HEK293 (cell line): Measurements from ENCODE around the gene ZNF423.

Experiments
- CTCF ChIA-PET: fragments of 350-600 bp; formaldehyde crosslinking; extraction: SDS; loops from one replicate; lab custom pipeline; 2021; ENCODE audit warnings: antibody characterized with exemption; lab: Yijun Ruan, JAX
- POLR2A ChIA-PET: fragments of 300-600 bp; formaldehyde crosslinking; extraction: SDS; loops from one replicate; lab custom pipeline; 2020; ENCODE audit warnings: antibody characterized with exemption, inconsistent platforms; lab: Yijun Ruan, JAX
- H3K27ac ChIP-seq: fragments of 200-500 bp; sonication (Bioruptor generic); 2 replicates; pipeline ENCODE4 v1.5.1; 2014; ENCODE audit warnings: low read depth, low read length, control low read depth, inconsistent platforms; ENCODE audit errors: extremely low read depth
- H3K36me3 ChIP-seq, 2 experiments: fragments of 200-500 bp in 1 of 2; sonication (Bioruptor generic) in 1 of 2; 1 replicate in 1 of 2; 2 replicates in 1 of 2; pipeline ENCODE4 v1.5.1; 2014 to 2017; ENCODE audit warnings: inconsistent platforms in 2 of 2, low read length in 2 of 2; ENCODE audit not compliant: control insufficient read depth in 2 of 2, insufficient read depth in 1 of 2
- H3K4me1 ChIP-seq: fragments of 200-500 bp; sonication (Bioruptor generic); 2 replicates; pipeline ENCODE4 v1.5.1; 2014; ENCODE audit warnings: mild to moderate bottlenecking, low read length, inconsistent platforms; ENCODE audit not compliant: control insufficient read depth, insufficient read depth
- H3K4me3 ChIP-seq: 2 replicates; pipeline ENCODE4 v1.5.1; 2011; ENCODE audit warnings: low read depth, mild to moderate bottlenecking, control low read depth, low read length, moderate library complexity
- H3K9me3 ChIP-seq: fragments of 200-500 bp; sonication (Bioruptor generic); 2 replicates; pipeline ENCODE4 v1.5.1; 2014; ENCODE audit warnings: low read depth, low read length, inconsistent platforms; ENCODE audit not compliant: control insufficient read depth, insufficient read depth
- GFI1B ChIP-seq: fragments of 450-650 bp; formaldehyde crosslinking; IDR thresholded peaks from 2 replicates; pipeline ENCODE4 v1.5.1; 2016; ENCODE audit warnings: missing biosample characterization, missing genetic modification characterization
- PRDM1 ChIP-seq: fragments of 450-650 bp; formaldehyde crosslinking; IDR thresholded peaks from 2 replicates; pipeline ENCODE4; 2016; ENCODE audit warnings: missing biosample characterization, missing genetic modification characterization
- RBAK ChIP-seq: fragments of 450-650 bp; formaldehyde crosslinking; IDR thresholded peaks from 2 replicates; pipeline ENCODE4 v1.5.1; 2016; ENCODE audit warnings: missing biosample characterization, missing genetic modification characterization
- SCRT1 ChIP-seq: fragments of 450-650 bp; formaldehyde crosslinking; IDR thresholded peaks from 2 replicates; pipeline ENCODE4 v1.5.1; 2016; ENCODE audit warnings: missing biosample characterization, missing genetic modification characterization, borderline replicate concordance
- SCRT2 ChIP-seq: fragments of 450-650 bp; formaldehyde crosslinking; IDR thresholded peaks from 2 replicates; pipeline ENCODE4 v1.5.1; 2016; ENCODE audit warnings: missing biosample characterization, missing genetic modification characterization
- SP7 ChIP-seq: fragments of 450-650 bp; formaldehyde crosslinking; IDR thresholded peaks from 2 replicates; pipeline ENCODE4 v1.5.1; 2016; ENCODE audit warnings: missing biosample characterization, missing genetic modification characterization
- ZBTB11 ChIP-seq: fragments of 450-650 bp; formaldehyde crosslinking; conservative IDR thresholded peaks from 2 replicates; pipeline ENCODE4 v1.5.1; 2016; ENCODE audit warnings: low read depth, missing biosample characterization, missing genetic modification characterization
- ZBTB20 ChIP-seq: fragments of 450-650 bp; formaldehyde crosslinking; IDR thresholded peaks from 2 replicates; pipeline ENCODE4 v1.5.1; 2016; ENCODE audit warnings: missing biosample characterization, missing genetic modification characterization
- ZBTB44 ChIP-seq: fragments of 450-650 bp; IDR thresholded peaks from 2 replicates; pipeline ENCODE4 v1.5.1; 2018; ENCODE audit warnings: missing biosample characterization, mild to moderate bottlenecking, missing genetic modification characterization
- ZNF157 ChIP-seq: fragments of 450-650 bp; formaldehyde crosslinking; IDR thresholded peaks from 2 replicates; pipeline ENCODE4 v1.5.1; 2016; ENCODE audit warnings: missing biosample characterization, missing genetic modification characterization
- ZNF174 ChIP-seq: fragments of 450-650 bp; formaldehyde crosslinking; IDR thresholded peaks from 2 replicates; pipeline ENCODE4 v1.5.0; 2017; ENCODE audit warnings: missing biosample characterization, mild to moderate bottlenecking, missing genetic modification characterization
- ZNF223 ChIP-seq: fragments of 450-650 bp; formaldehyde crosslinking; IDR thresholded peaks from 2 replicates; pipeline ENCODE4 v1.5.1; 2016; ENCODE audit warnings: missing biosample characterization, missing genetic modification characterization
- ZNF23 ChIP-seq: fragments of 450-650 bp; formaldehyde crosslinking; IDR thresholded peaks from 2 replicates; pipeline ENCODE4 v1.5.1; 2016; ENCODE audit warnings: missing biosample characterization, missing genetic modification characterization, borderline replicate concordance
- ZNF24 ChIP-seq: fragments of 450-650 bp; formaldehyde crosslinking; IDR thresholded peaks from 2 replicates; pipeline ENCODE4 v1.5.1; 2016; ENCODE audit warnings: missing biosample characterization, missing genetic modification characterization
- ZNF26 ChIP-seq: fragments of 450-650 bp; formaldehyde crosslinking; IDR thresholded peaks from 2 replicates; pipeline ENCODE4 v1.5.1; 2016; ENCODE audit warnings: missing biosample characterization, missing genetic modification characterization
- ZNF292 ChIP-seq: fragments of 450-650 bp; formaldehyde crosslinking; IDR thresholded peaks from 2 replicates; pipeline ENCODE4 v1.5.1; 2016; ENCODE audit warnings: low read depth, missing biosample characterization, missing genetic modification characterization, borderline replicate concordance
- ZNF423 ChIP-seq: fragments of 450-650 bp; formaldehyde crosslinking; IDR thresholded peaks from 2 replicates; pipeline ENCODE4 v1.5.1; 2016; ENCODE audit warnings: missing biosample characterization, missing genetic modification characterization
- ZNF530 ChIP-seq: fragments of 450-650 bp; formaldehyde crosslinking; IDR thresholded peaks from 2 replicates; pipeline ENCODE4 v1.5.1; 2016; ENCODE audit warnings: low read depth, missing biosample characterization, missing genetic modification characterization
- ZNF626 ChIP-seq: fragments of 450-650 bp; sonication (Bioruptor Pico); formaldehyde crosslinking; IDR thresholded peaks from 2 replicates; pipeline ENCODE4 v1.5.1; 2018; ENCODE audit warnings: missing biosample characterization, missing genetic modification characterization, inconsistent platforms
- ZNF768 ChIP-seq: fragments of 450-650 bp; formaldehyde crosslinking; IDR thresholded peaks from 2 replicates; pipeline ENCODE4 v1.5.1; 2018; ENCODE audit warnings: missing biosample characterization, mild to moderate bottlenecking, missing genetic modification characterization
- ZNF791 ChIP-seq: fragments of 450-650 bp; formaldehyde crosslinking; IDR thresholded peaks from 2 replicates; pipeline ENCODE4 v1.5.1; 2016; ENCODE audit warnings: missing biosample characterization, missing genetic modification characterization
- ZSCAN23 ChIP-seq: fragments of 450-650 bp; formaldehyde crosslinking; IDR thresholded peaks from 2 replicates; pipeline ENCODE4 v1.5.1; 2016; ENCODE audit warnings: missing biosample characterization, missing genetic modification characterization
- TF ChIP-seq, protein P1 (sequence below): fragments of 450-650 bp; formaldehyde crosslinking; IDR thresholded peaks from 2 replicates; pipeline ENCODE4 v1.5.1; 2016; ENCODE audit warnings: missing biosample characterization, missing genetic modification characterization
- TF ChIP-seq, protein P2 (sequence below): fragments of 450-650 bp; formaldehyde crosslinking; IDR thresholded peaks from 2 replicates; pipeline ENCODE4 v1.5.1; 2016; ENCODE audit warnings: missing biosample characterization, missing genetic modification characterization

Gene ZNF423

DNA sequence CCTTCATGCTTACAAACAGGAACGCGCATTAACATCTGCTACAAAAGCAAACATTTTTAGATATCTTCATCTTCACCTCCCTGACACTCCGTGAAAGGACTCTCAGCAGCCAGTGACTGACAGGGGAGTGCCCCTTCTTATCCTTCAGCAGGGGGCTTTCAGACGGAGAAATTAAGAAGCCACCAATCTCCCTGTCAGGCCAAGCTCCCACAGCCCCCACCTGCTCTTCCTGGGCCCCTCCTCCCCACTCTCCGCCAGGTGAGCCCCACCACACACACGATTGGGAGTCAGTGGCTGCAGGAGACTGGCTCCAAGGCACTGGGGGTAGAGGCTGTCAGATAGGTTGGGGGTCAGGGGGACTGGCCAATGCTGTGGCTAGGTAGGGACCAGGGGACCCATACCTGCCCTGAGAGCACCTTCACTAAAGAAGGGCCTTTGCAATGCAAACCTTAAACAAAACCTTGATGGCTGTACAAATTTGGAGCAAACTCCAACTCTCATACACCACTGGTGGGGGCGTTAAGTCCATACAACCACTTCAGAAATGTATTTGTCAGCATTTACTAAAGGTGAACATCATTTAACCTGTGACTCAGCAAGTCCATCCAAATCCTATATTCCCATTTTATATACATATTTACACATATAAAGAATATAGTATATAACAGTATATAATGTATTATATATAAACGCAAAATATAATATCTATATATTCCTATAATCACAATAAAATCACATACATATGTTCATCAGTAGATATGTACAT, 232.2 kb downstream of the ZNF423 start:
- no peaks in the 10 kb centered on the region for H3K9me3 ChIP-seq
- TF ChIP-seq ZSCAN23 (tag by site-specific recombination) (no peak), ZNF292 (tag by site-specific recombination) (no peak), ZNF23 (no peak), SCRT2 (tag by site-specific recombination) (no peak), ZNF174 (tag by site-specific recombination) (no peak), ZBTB11 (tag by site-specific recombination) (no peak), ZNF768 (tag by site-specific recombination) (no peak), ZNF223 (tag by site-specific recombination) (no peak), ZNF157 (tag by site-specific recombination) (no peak), ZBTB20 (tag by site-specific recombination) (no peak), GFI1B (tag by site-specific recombination) (no peak)
- TF ChIP-seq, protein P1, sequence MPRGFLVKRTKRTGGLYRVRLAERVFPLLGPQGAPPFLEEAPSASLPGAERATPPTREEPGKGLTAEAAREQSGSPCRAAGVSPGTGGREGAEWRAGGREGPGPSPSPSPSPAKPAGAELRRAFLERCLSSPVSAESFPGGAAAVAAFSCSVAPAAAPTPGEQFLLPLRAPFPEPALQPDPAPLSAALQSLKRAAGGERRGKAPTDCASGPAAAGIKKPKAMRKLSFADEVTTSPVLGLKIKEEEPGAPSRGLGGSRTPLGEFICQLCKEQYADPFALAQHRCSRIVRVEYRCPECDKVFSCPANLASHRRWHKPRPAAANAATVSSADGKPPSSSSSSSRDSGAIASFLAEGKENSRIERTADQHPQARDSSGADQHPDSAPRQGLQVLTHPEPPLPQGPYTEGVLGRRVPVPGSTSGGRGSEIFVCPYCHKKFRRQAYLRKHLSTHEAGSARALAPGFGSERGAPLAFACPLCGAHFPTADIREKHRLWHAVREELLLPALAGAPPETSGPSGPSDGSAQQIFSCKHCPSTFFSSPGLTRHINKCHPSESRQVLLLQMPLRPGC (tag by site-specific recombination) = no peak
- TF ChIP-seq, all 188 proteins: peak for 0
- H3K4me3 ChIP-seq = no peak overlapping the region
- POLR2A ChIA-PET = no interaction called here
- H3K27ac ChIP-seq = no peak overlapping the region
- no peaks in the 10 kb centered on the region for H3K36me3 ChIP-seq
- CTCF ChIA-PET = interaction anchor here (0.7 kb wide), 1 partner anchor 244 kb away, joined by 3 read pairs; no protein-coding TSS in a partner anchor
- H3K4me1 ChIP-seq = peaks cover 10% of the 10 kb centered on the region

DNA sequence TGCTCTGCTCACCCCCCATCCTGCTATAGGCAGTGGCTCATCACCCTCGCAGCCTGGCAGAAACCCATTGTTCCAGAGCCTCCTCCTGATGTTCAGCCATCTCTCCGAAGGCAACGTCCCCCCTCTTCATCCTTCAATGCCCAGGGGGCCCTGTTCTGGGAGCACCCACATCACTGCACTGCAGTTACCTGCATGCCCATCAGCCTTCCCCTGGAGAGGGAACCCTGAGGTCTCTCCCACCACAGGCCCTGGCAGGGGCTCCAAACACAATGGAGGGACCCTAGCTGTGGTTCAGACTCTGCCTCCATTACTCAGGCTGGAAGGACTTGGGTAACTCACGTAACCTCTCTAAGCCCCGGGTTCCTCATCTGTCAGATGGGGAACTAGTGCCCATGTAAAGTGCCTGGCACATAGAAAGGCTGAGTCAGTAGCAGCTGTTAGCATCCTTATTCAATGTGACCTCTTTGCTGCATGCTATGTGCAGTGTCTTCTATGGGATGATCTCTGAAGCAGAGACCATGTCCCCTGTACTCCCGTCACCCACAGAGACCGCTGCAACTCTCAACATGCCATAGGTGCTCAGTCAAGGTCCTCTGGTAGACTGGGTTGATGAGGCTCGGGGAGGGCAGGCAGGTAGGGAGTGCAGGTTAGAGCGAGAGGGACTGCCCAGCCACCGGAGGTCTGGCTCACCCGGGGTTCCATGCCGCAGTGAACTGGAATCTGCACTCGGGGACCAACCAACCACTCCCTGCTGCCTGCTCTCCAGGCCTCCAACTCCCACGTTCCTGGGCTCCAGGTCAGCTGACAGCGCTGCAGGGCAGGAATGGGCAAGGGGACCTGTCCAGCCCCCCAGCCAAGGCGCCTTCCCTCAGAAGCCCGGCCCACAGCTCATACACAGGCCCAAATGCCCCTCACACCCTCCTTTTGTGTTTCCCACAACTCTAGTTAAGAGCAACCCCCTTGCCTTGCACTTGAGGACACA, 233.2 kb downstream of the ZNF423 start:
- ChIA-PET CTCF (interaction anchor here (0.7 kb wide), 1 partner anchor 245 kb away, joined by 3 read pairs; no protein-coding TSS in a partner anchor), POLR2A (no interaction called here)
- Histone ChIP-seq H3K9me3 (no peaks in the 10 kb centered on the region), H3K4me1 (peaks cover 10% of the 10 kb centered on the region), H3K4me3 (no peak overlapping the region), H3K36me3 (no peaks in the 10 kb centered on the region), H3K27ac (no peak overlapping the region)
- TF ChIP-seq ZNF530 (tag by site-specific recombination) (no peak), ZNF26 (tag by site-specific recombination) (no peak), SP7 (no peak), PRDM1 (no peak), ZNF24 (tag by site-specific recombination) (no peak), ZNF791 (tag by site-specific recombination) (no peak), ZNF626 (tag by site-specific recombination) (no peak), SCRT1 (tag by site-specific recombination) (no peak), ZNF423 (tag by site-specific recombination) (no peak), ZBTB44 (tag by site-specific recombination) (no peak), RBAK (no peak)
- TF ChIP-seq, protein P2, sequence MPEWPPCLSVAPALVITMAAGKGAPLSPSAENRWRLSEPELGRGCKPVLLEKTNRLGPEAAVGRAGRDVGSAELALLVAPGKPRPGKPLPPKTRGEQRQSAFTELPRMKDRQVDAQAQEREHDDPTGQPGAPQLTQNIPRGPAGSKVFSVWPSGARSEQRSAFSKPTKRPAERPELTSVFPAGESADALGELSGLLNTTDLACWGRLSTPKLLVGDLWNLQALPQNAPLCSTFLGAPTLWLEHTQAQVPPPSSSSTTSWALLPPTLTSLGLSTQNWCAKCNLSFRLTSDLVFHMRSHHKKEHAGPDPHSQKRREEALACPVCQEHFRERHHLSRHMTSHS = no peak
